22Rv1 (cell line): ENCODE results near the gene FOXRED1.

Experiments
- CTCF ChIP-seq: fragments of 450-650 bp; IDR thresholded peaks from 2 replicates; pipeline ENCODE4 v1.5.1; 2017; ENCODE audit warnings: mild to moderate bottlenecking
- ZFX ChIP-seq: fragments of 450-650 bp; IDR thresholded peaks from 2 replicates; pipeline ENCODE4 v1.6.1; 2017; ENCODE audit warnings: antibody characterized with exemption, borderline replicate concordance

- TF ChIP-seq CTCF (no peak), ZFX (no peak)
These were observed 10.2 kb downstream of the FOXRED1 start for GRCh38 chr11:126279191-126279590.
